Lower lobe of right lung (tissue), 2 donors: ENCODE results near the gene CCDC126. TPM values are rescaled to one million over a fixed set of nuclear protein-coding genes. Genes with fewer than 3 reads are reported as not detected.
A peak's percentile ranks its signal among the peaks of the same experiment; 100 is the strongest.

Experiments
- ATAC-seq, 2 donors: fragments of 200-7000 bp; cut with Tn5 transposase; one replicate each; pipeline ENCODE4 v1.9.1; 2020 to 2022; ENCODE audit warnings: mild to moderate bottlenecking in 2 of 2, moderate library complexity in 2 of 2
- DNase-seq: peaks from one replicate; pipeline ENCODE4 v3.0.0-alpha.2; 2020
- H3K27ac ChIP-seq: fragments of 200-600 bp; one replicate; pipeline ENCODE4 v1.8.0; 2022
- H3K27me3 ChIP-seq: fragments of 200-600 bp; one replicate; pipeline ENCODE4 v1.8.0; 2022; ENCODE audit warnings: low read depth
- H3K36me3 ChIP-seq: fragments of 200-600 bp; one replicate; pipeline ENCODE4 v1.8.0; 2022; ENCODE audit warnings: mild to moderate bottlenecking
- H3K4me1 ChIP-seq: fragments of 200-600 bp; one replicate; pipeline ENCODE4 v1.8.0; 2022
- H3K4me3 ChIP-seq: fragments of 200-600 bp; one replicate; pipeline ENCODE4 v1.8.0; 2022; ENCODE audit warnings: mild to moderate bottlenecking
- H3K9me3 ChIP-seq: fragments of 200-600 bp; one replicate; pipeline ENCODE4 v1.8.0; 2022
- CTCF ChIP-seq: fragments of 200-600 bp; IDR thresholded peaks from one replicate; pipeline ENCODE4 v1.8.0; 2022; ENCODE audit warnings: antibody characterized with exemption, mild to moderate bottlenecking
- intact Hi-C: fragments of 100-400 bp; cut with DNase I; formaldehyde crosslinking; loops from one replicate; pipeline ENCODE4 v1.11.0; 2022
- total RNA-seq: library from RNA; stranded (reverse); fragmentation: NEBNext Ultra II Directional; extraction: Animal tissue kit (Norgen Biotek cat#: 25700); gene quantifications from one replicate; pipeline ENCODE4 v1.2.1, GENCODE V29; 2021
- donor health status: DM: no; HTN: yes; CAD: no; lungs with severe emphysema.

CCDC126 gene
- total RNA-seq, 1 donor from 2014 or later = 15.5 TPM

GRCh38 chr7:23687011-23687410 is 89.8 kb downstream of the CCDC126 start:
- intact Hi-C loops = no loop called here
- DNase-seq (no peak), ATAC-seq (peak in 1 of 2 donors; percentile 61)
- Histone ChIP-seq H3K27me3 (no peaks in the 10 kb centered on the region), H3K9me3 (no peaks in the 10 kb centered on the region), H3K27ac (no peak overlapping the region), H3K4me3 (no peak overlapping the region), H3K4me1 (no peaks in the 10 kb centered on the region), H3K36me3 (peaks cover 43% of the 10 kb centered on the region)
- TF ChIP-seq CTCF = no peak

- Histone ChIP-seq H3K4me3 (no peak overlapping the region), H3K27me3 (no peaks in the 10 kb centered on the region), H3K36me3 (peaks cover 63% of the 10 kb centered on the region), H3K9me3 (no peaks in the 10 kb centered on the region), H3K27ac (no peak overlapping the region), H3K4me1 (no peaks in the 10 kb centered on the region)
- DNase-seq (no peak), ATAC-seq (no peak)
- intact Hi-C loops = no loop called here
- no peak for TF ChIP-seq CTCF
Measured at GRCh38 chr7:23689165-23689564, 92.0 kb downstream of the CCDC126 start.

GRCh38 chr7:23691320-23691719 is 94.1 kb downstream of the CCDC126 start:
- intact Hi-C loops = no loop called here
- DNase-seq = no peak
- no peak overlapping the region for H3K4me3 ChIP-seq
- no peaks in the 10 kb centered on the region for H3K27me3 ChIP-seq
- H3K9me3 ChIP-seq = no peaks in the 10 kb centered on the region
- TF ChIP-seq CTCF = no peak
- H3K36me3 ChIP-seq = peaks cover 65% of the 10 kb centered on the region
- no peaks in the 10 kb centered on the region for H3K4me1 ChIP-seq
- ATAC-seq = no peak
- H3K27ac ChIP-seq = no peak overlapping the region

GRCh38 chr7:23693224-23693623 is 96.0 kb downstream of the CCDC126 start:
- no peak for ATAC-seq
- Histone ChIP-seq H3K4me1 (no peaks in the 10 kb centered on the region), H3K9me3 (no peaks in the 10 kb centered on the region), H3K36me3 (peaks cover 58% of the 10 kb centered on the region), H3K27me3 (no peaks in the 10 kb centered on the region), H3K4me3 (no peak overlapping the region), H3K27ac (no peak overlapping the region)
- no peak for TF ChIP-seq CTCF
- no peak for DNase-seq
- intact Hi-C loops = no loop called here

Other genes with a start within 250 kb of the CCDC126 start
- 2.0 TPM for gene IGF2BP3, start 126.9 kb upstream of the CCDC126 start, total RNA-seq
- gene TRA2A, start 65.4 kb upstream of the CCDC126 start, total RNA-seq = 84.1 TPM
- gene FAM221A, start 82.8 kb downstream of the CCDC126 start, total RNA-seq = 10.3 TPM
- gene STK31, start 112.8 kb downstream of the CCDC126 start, total RNA-seq = 1.0 TPM